Measurements from ENCODE around the gene ZNF385C. TPM values are rescaled to one million over a fixed set of nuclear protein-coding genes. Genes with fewer than 3 reads are reported as not detected.
"Not testable (repeated sequence)": the region's sequence is repeated elsewhere in the genome, so short reads cannot be mapped to it uniquely, and the experiment has no call there.

Gene ZNF385C
- polyA plus RNA-seq, 3 donors, result 8.7 TPM

- no peak for DNase-seq (ENCODE audit: extremely low read depth in 1 of 11, low read depth in 9 of 11, low spot score in 4 of 11)
Observed at GRCh38 chr17:42038221-42038973, 59.9 kb downstream of the ZNF385C start.

GRCh38 chr17:42034059-42034458 is 64.2 kb downstream of the ZNF385C start:
- no peak for DNase-seq (ENCODE audit: extremely low read depth in 1 of 11, low read depth in 9 of 11, low spot score in 4 of 11)

GRCh38 chr17:42031584-42031983 is 66.7 kb downstream of the ZNF385C start:
- no peak for DNase-seq (ENCODE audit: extremely low read depth in 1 of 11, low read depth in 9 of 11, low spot score in 4 of 11)

- DNase-seq (ENCODE audit: extremely low read depth in 1 of 11, low read depth in 9 of 11, low spot score in 4 of 11), result no peak
Observed at GRCh38 chr17:42028791-42029127, 69.5 kb downstream of the ZNF385C start.

GRCh38 chr17:42027961-42028790 is 70.1 kb downstream of the ZNF385C start:
- no peak for DNase-seq (ENCODE audit: extremely low read depth in 1 of 11, low read depth in 9 of 11, low spot score in 4 of 11)

- DNase-seq (ENCODE audit: extremely low read depth in 1 of 11, low read depth in 9 of 11, low spot score in 4 of 11), result no peak
Observed at GRCh38 chr17:42027590-42027889, 70.7 kb downstream of the ZNF385C start.

GRCh38 chr17:42026857-42027589 is 71.2 kb downstream of the ZNF385C start:
- no peak for DNase-seq (ENCODE audit: extremely low read depth in 1 of 11, low read depth in 9 of 11, low spot score in 4 of 11)

- DNase-seq (ENCODE audit: extremely low read depth in 1 of 11, low read depth in 9 of 11, low spot score in 4 of 11), result no peak
Observed at GRCh38 chr17:42025936-42026335, 72.3 kb downstream of the ZNF385C start.

GRCh38 chr17:42025191-42025579 is 73.1 kb downstream of the ZNF385C start:
- no peak for DNase-seq (ENCODE audit: extremely low read depth in 1 of 11, low read depth in 9 of 11, low spot score in 4 of 11)

GRCh38 chr17:42023524-42024349 is 74.5 kb downstream of the ZNF385C start:
- no peak for DNase-seq (ENCODE audit: extremely low read depth in 1 of 11, low read depth in 9 of 11, low spot score in 4 of 11)

- DNase-seq (ENCODE audit: extremely low read depth in 1 of 11, low read depth in 9 of 11, low spot score in 4 of 11), result not testable (repeated sequence)
Observed at GRCh38 chr17:42020845-42021244, 77.4 kb downstream of the ZNF385C start.

GRCh38 chr17:42019509-42020404 is 78.5 kb downstream of the ZNF385C start, which contains the start of gene NKIRAS2:
Gene NKIRAS2, plus strand, starts transcription at chr17:42020090. Its CDS starts 1,488 bp downstream, at chr17:42021578.
- peak in 10 of 11 donors; percentile 69 to 87 (median 80) for DNase-seq (ENCODE audit: extremely low read depth in 1 of 11, low read depth in 9 of 11, low spot score in 4 of 11)

GRCh38 chr17:42018988-42019387 is 79.3 kb downstream of the ZNF385C start:
- DNase-seq (ENCODE audit: extremely low read depth in 1 of 11, low read depth in 9 of 11, low spot score in 4 of 11), result no peak

- DNase-seq (ENCODE audit: extremely low read depth in 1 of 11, low read depth in 9 of 11, low spot score in 4 of 11), result no peak
Observed at GRCh38 chr17:42018339-42018738, 79.9 kb downstream of the ZNF385C start.

- peak in 1 of 11 donors; percentile 15 for DNase-seq (ENCODE audit: extremely low read depth in 1 of 11, low read depth in 9 of 11, low spot score in 4 of 11)
Observed at GRCh38 chr17:42017866-42018200, 80.4 kb downstream of the ZNF385C start.

GRCh38 chr17:42016941-42017865 is 81.1 kb downstream of the ZNF385C start, which contains the start of gene DNAJC7:
Gene DNAJC7, minus strand, starts transcription at chr17:42017439. Its CDS starts 23 bp downstream, at chr17:42017416.
- peak; percentile 81 to 92 (median 87) for DNase-seq (ENCODE audit: extremely low read depth in 1 of 11, low read depth in 9 of 11, low spot score in 4 of 11)

- no peak for DNase-seq (ENCODE audit: extremely low read depth in 1 of 11, low read depth in 9 of 11, low spot score in 4 of 11)
Observed at GRCh38 chr17:42016411-42016831, 81.9 kb downstream of the ZNF385C start.

Measured in renal cortex interstitium (tissue), 11 donors.